ENCODE measurements around the gene ITGA8.

ITGA8 gene

GRCh38 chr10:15469111-15469510, 250.6 kb downstream of the ITGA8 start:
- DNase-seq (ENCODE audit: extremely low spot score), result no peak
- TF ChIP-seq, protein P1, sequence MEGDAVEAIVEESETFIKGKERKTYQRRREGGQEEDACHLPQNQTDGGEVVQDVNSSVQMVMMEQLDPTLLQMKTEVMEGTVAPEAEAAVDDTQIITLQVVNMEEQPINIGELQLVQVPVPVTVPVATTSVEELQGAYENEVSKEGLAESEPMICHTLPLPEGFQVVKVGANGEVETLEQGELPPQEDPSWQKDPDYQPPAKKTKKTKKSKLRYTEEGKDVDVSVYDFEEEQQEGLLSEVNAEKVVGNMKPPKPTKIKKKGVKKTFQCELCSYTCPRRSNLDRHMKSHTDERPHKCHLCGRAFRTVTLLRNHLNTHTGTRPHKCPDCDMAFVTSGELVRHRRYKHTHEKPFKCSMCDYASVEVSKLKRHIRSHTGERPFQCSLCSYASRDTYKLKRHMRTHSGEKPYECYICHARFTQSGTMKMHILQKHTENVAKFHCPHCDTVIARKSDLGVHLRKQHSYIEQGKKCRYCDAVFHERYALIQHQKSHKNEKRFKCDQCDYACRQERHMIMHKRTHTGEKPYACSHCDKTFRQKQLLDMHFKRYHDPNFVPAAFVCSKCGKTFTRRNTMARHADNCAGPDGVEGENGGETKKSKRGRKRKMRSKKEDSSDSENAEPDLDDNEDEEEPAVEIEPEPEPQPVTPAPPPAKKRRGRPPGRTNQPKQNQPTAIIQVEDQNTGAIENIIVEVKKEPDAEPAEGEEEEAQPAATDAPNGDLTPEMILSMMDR (IDR thresholded peaks at IDR 0.05; ENCODE audit: control extremely low read depth, extremely low read depth, low read depth, missing control alignments), result no peak
- ChIA-PET POLR2A (no interaction called here), CTCF (no interaction called here)

GRCh38 chr10:15464381-15464780, 255.3 kb downstream of the ITGA8 start:
- ChIA-PET CTCF (interaction anchor here (0.6 kb wide), 1 partner anchor 11 kb away, joined by 3 read pairs; no protein-coding TSS in a partner anchor), POLR2A (no interaction called here)
- TF ChIP-seq, protein P1 (IDR thresholded peaks at IDR 0.05; ENCODE audit: control extremely low read depth, extremely low read depth, low read depth, missing control alignments), result no peak
- no peak for DNase-seq (ENCODE audit: extremely low spot score)
